ENCODE data around the gene NRP1. TPM values are rescaled to one million over a fixed set of nuclear protein-coding genes. Genes with fewer than 3 reads are reported as not detected.

Gene NRP1
- total RNA-seq, 2 donors from 2014 or later, result 11.7 to 18.4 TPM

DNA sequence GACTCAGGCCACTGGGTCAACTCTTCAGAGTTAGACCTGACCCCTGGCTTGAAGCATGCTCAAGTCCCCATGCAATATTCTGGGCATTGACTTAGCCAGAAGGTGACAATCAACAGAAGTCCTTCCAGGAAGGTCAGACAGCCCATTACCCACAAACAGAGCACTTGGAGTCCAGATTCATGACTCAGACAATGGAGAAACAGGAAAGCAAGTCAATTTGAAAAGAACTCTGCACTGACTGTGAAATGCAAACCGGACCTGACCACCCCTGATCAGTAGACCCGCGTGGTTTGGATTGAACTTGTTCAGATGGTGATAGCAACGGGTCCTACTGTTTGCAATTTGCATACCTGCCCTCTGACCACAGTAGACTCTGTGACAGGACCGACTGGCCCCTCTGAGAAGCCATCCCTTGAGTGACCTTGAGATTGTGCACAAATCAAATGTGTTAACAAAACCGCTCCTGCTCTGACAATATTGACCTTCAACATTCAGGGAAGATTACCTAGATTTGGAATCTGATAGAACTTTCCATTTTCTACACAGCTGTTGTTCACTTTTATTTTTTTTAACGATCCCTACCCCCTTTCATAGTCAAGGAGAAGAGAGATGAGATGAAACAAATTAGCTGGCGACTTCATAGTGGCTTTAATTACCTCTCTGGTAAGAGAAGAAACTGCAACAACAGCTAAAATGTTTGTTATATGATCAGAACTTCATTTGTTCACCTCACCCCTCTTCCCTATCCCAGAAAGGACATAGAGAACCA, 138.7 kb downstream of the NRP1 start:
- DNase-seq, result no peak
- H3K36me3 ChIP-seq, result no peaks in the 10 kb centered on the region
- no peaks in the 10 kb centered on the region for H3K9me3 ChIP-seq
- no peak overlapping the region for H3K4me3 ChIP-seq
- TF ChIP-seq, protein P1, sequence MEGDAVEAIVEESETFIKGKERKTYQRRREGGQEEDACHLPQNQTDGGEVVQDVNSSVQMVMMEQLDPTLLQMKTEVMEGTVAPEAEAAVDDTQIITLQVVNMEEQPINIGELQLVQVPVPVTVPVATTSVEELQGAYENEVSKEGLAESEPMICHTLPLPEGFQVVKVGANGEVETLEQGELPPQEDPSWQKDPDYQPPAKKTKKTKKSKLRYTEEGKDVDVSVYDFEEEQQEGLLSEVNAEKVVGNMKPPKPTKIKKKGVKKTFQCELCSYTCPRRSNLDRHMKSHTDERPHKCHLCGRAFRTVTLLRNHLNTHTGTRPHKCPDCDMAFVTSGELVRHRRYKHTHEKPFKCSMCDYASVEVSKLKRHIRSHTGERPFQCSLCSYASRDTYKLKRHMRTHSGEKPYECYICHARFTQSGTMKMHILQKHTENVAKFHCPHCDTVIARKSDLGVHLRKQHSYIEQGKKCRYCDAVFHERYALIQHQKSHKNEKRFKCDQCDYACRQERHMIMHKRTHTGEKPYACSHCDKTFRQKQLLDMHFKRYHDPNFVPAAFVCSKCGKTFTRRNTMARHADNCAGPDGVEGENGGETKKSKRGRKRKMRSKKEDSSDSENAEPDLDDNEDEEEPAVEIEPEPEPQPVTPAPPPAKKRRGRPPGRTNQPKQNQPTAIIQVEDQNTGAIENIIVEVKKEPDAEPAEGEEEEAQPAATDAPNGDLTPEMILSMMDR (IDR thresholded peaks at IDR 0.05), result no peak
- intact Hi-C loops (cut with DNase I), result loop anchor here (10.0 kb wide), 2 partner anchors 139 to 1439 kb away; partner anchors contain the start of gene NRP1
- no peak overlapping the region for H3K27ac ChIP-seq
- peaks cover 5% of the 10 kb centered on the region for H3K4me1 ChIP-seq
- H3K27me3 ChIP-seq, result no peaks in the 10 kb centered on the region
- no peak overlapping the region for H3K9ac ChIP-seq (ENCODE audit: low read depth in 2 of 2, low read length in 2 of 2)

DNA sequence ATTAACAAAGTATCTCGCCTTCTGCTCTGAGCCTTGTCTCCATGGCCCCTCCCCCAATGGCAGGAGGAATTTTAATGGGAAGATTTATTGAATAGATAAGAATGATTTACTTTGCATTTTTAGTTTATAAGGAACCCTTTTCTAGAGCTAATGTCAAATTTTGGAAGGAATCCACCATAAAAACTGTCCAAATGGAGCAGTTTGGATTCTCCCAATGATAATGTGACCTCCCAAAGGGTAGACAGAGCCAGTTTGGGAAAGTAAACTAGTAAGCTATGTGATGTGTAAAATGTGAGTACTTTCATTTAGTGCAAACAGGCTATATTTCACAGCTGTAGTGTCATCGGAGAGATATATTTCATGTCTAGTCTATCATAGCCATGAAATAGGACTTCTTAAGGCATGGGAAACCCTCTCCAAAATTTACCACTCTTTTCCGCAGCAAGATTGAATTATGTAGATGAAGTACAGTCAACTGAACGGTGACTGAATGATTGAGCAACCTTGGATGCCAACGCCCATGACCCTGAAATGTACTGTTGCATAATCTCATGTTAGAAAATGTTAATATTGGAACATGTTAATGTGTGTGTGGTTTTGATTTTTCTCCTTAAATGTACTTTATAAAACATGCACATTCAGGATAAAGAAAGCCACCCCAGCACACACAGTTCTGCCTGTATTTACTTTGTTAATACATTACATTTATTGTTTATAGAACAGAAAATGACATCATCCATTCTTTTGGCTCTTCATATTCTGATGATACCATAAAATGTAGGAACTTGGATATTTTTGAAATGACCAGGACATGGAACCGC, 140.6 kb downstream of the NRP1 start:
- Histone ChIP-seq H3K4me1 (peaks cover 5% of the 10 kb centered on the region), H3K27ac (no peak overlapping the region), H3K9me3 (no peaks in the 10 kb centered on the region), H3K27me3 (no peaks in the 10 kb centered on the region), H3K4me3 (no peak overlapping the region), H3K9ac (ENCODE audit: low read depth in 2 of 2, low read length in 2 of 2) (no peak overlapping the region), H3K36me3 (no peaks in the 10 kb centered on the region)
- TF ChIP-seq, protein P1 (IDR thresholded peaks at IDR 0.05), result no peak
- peak; percentile 32 for DNase-seq
- intact Hi-C loops (cut with DNase I), result loop anchor here (10.0 kb wide), 2 partner anchors 141 to 1441 kb away; partner anchors contain the start of gene NRP1

GRCh38 chr10:33193057-33193700, 141.3 kb downstream of the NRP1 start:
- TF ChIP-seq, protein P1 (IDR thresholded peaks at IDR 0.05), result peak; percentile 72
- DNase-seq, result peak; percentile 86
- H3K36me3 ChIP-seq, result no peaks in the 10 kb centered on the region
- peaks cover 5% of the 10 kb centered on the region for H3K4me1 ChIP-seq
- H3K27me3 ChIP-seq, result no peaks in the 10 kb centered on the region
- H3K27ac ChIP-seq, result no peak overlapping the region
- intact Hi-C loops (cut with DNase I), result loop anchor here (10.0 kb wide), 2 partner anchors 142 to 1442 kb away; partner anchors contain the start of gene NRP1
- H3K4me3 ChIP-seq, result no peak overlapping the region
- H3K9me3 ChIP-seq, result no peaks in the 10 kb centered on the region
- H3K9ac ChIP-seq (ENCODE audit: low read depth in 2 of 2, low read length in 2 of 2), result no peak overlapping the region

GRCh38 chr10:33192190-33192589, 142.3 kb downstream of the NRP1 start:
- Histone ChIP-seq H3K36me3 (no peaks in the 10 kb centered on the region), H3K4me1 (peaks cover 5% of the 10 kb centered on the region), H3K9ac (ENCODE audit: low read depth in 2 of 2, low read length in 2 of 2) (no peak overlapping the region), H3K4me3 (no peak overlapping the region), H3K9me3 (no peaks in the 10 kb centered on the region), H3K27ac (no peak overlapping the region), H3K27me3 (no peaks in the 10 kb centered on the region)
- intact Hi-C loops (cut with DNase I), result loop anchor here (10.0 kb wide), 2 partner anchors 143 to 1443 kb away; partner anchors contain the start of gene NRP1
- no peak for DNase-seq
- TF ChIP-seq, protein P1 (IDR thresholded peaks at IDR 0.05), result no peak

DNA sequence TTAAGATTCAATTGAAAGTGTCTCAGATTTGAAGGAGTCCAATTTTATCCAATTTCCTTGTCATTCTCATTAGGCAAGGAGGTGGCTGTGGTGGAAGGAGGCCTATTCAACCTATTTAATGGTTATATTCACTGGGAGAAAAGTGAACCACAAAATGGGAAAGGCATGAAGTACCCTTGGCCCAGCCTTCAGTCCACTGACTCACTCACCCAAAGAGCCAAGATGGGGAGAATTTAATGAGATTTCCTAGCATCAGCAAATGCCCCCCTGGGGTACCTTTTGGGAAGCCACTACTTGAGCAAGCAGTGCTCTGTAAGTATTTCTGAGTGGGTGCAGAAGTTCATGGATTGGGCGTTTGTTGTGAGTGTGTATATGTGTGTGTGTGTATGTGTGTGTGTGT, 144.1 kb downstream of the NRP1 start:
- no peaks in the 10 kb centered on the region for H3K4me1 ChIP-seq
- no peak overlapping the region for H3K27ac ChIP-seq
- H3K36me3 ChIP-seq, result no peaks in the 10 kb centered on the region
- H3K9me3 ChIP-seq, result no peaks in the 10 kb centered on the region
- TF ChIP-seq, protein P1 (IDR thresholded peaks at IDR 0.05), result no peak
- no peak for DNase-seq
- H3K9ac ChIP-seq (ENCODE audit: low read depth in 2 of 2, low read length in 2 of 2), result no peak overlapping the region
- intact Hi-C loops (cut with DNase I), result loop anchor here (10.0 kb wide), 2 partner anchors 144 to 1444 kb away; partner anchors contain the start of gene NRP1
- H3K4me3 ChIP-seq, result no peak overlapping the region
- no peaks in the 10 kb centered on the region for H3K27me3 ChIP-seq

All from colonic mucosa (tissue), 4 donors.